ENCODE measurements around the gene TBC1D30.

DNA sequence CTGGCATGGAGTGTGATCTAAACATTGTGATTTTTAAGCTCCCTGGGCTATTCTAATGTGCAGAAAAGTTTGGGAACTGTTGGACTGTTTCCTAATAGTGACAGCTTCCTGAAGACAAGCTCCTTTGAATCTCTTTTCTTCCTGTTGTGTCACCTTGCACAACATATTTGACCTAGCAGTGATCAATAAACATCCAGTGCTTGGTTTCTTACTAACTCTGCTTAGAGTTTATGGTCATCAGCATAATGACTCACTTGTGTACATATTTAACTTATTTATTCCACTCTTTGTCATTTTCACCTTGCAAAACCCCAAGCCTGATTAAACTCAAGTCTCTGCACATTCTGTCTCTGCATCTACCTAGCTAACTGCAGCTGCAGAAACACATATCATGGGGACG, 27.3 kb upstream of the TBC1D30 start:
- no peak for TF ChIP-seq CTCF (conservative IDR thresholded peaks at IDR 0.05)
- no peak for TF ChIP-seq EZH2 (IDR thresholded peaks at IDR 0.05; ENCODE audit: low read depth)

All from PC-9 (cell line).